HG03039 (cell line): ENCODE measurements around the gene APBA3.
"Not testable (repeated sequence)": the region's sequence is repeated elsewhere in the genome, so short reads cannot be mapped to it uniquely, and the experiment has no call there.

Experiments
- ATAC-seq: cut with Tn5 transposase; IDR thresholded peaks from one replicate; pipeline ENCODE4 v1.9.1; 2021; ENCODE audit warnings: mild to moderate bottlenecking, moderate library complexity; ENCODE audit not compliant: unreplicated experiment

Gene APBA3

GRCh38 chr19:3771906-3772455, 10.5 kb upstream of the APBA3 start, which contains the start of gene RAX2:
RAX2 (minus strand) TSS chr19:3772228; CDS start chr19:3771742, 486 bp downstream.
- no peak for ATAC-seq

GRCh38 chr19:3771000-3771905, 9.8 kb upstream of the APBA3 start:
- no peak for ATAC-seq

- ATAC-seq, result no peak
Measured at GRCh38 chr19:3770136-3770999, 8.9 kb upstream of the APBA3 start.

GRCh38 chr19:3769494-3769893, 8.0 kb upstream of the APBA3 start:
- ATAC-seq, result no peak

GRCh38 chr19:3768748-3769099, 7.2 kb upstream of the APBA3 start:
- ATAC-seq, result no peak

- no peak for ATAC-seq
Measured at GRCh38 chr19:3768015-3768747, 6.7 kb upstream of the APBA3 start.

GRCh38 chr19:3767050-3767449, 5.6 kb upstream of the APBA3 start:
- ATAC-seq, result no peak

- no peak for ATAC-seq
Measured at GRCh38 chr19:3766520-3766919, 5.0 kb upstream of the APBA3 start.

- ATAC-seq, result not testable (repeated sequence)
Measured at GRCh38 chr19:3765757-3766156, 4.3 kb upstream of the APBA3 start.

- no peak for ATAC-seq
Measured at GRCh38 chr19:3765121-3765520, 3.6 kb upstream of the APBA3 start.

GRCh38 chr19:3762501-3763459, 1.3 kb upstream of the APBA3 start, which contains the start of gene MRPL54:
MRPL54 (plus strand) TSS chr19:3762682; CDS start chr19:3762701, 19 bp downstream.
- ATAC-seq, result peak; percentile 60

- ATAC-seq, result no peak
Measured at GRCh38 chr19:3762130-3762473, 610 bp upstream of the APBA3 start.

GRCh38 chr19:3760871-3761361, 576 bp downstream of the APBA3 start:
- no peak for ATAC-seq

- no peak for ATAC-seq
Measured at GRCh38 chr19:3759482-3760254, 1.8 kb downstream of the APBA3 start.

GRCh38 chr19:3758297-3758696, 3.2 kb downstream of the APBA3 start:
- ATAC-seq, result not testable (repeated sequence)

GRCh38 chr19:3757705-3758104, 3.8 kb downstream of the APBA3 start:
- not testable (repeated sequence) for ATAC-seq

GRCh38 chr19:3753631-3754410, 7.7 kb downstream of the APBA3 start:
- ATAC-seq, result no peak

- no peak for ATAC-seq
Measured at GRCh38 chr19:3752492-3752891, 9.0 kb downstream of the APBA3 start.
